ENCODE data around the gene IDH2. TPM values are rescaled to one million over a fixed set of nuclear protein-coding genes. Genes with fewer than 3 reads are reported as not detected.

IDH2 gene
- total and polyA plus RNA-seq, 10 of the 15 experiments (the other 5 are each of a cell fraction or from before 2014, with no cell fraction given): 2.3 to 358 (median 242) TPM

DNA sequence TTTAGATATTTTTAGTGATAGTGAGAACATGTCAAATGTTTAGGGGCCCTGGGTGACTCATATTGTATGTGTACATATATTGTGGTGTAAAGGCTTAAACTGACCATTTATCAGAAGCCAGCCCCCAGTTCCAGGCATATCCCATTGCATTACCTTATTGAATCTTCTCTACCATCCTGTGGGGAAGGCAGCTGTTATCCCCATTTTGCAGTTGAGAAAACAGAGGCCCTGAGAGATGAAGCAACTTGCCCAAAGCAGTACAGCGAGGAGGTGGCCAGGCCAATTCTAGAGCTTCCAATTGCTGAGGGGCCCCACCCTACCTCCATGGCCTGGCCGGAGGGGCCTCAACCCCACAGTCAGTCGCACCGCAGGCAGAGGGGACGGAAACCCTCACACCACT lies 53.2 kb downstream of the IDH2 start (continued):
- TF ChIP-seq MYB (IDR thresholded peaks at IDR 0.05; ENCODE audit: borderline replicate concordance, low read depth, low read length) (no peak), ZNF384 (IDR thresholded peaks at IDR 0.05; ENCODE audit: borderline replicate concordance, low read depth, low read length) (no peak)
- TF ChIP-seq, protein P1, sequence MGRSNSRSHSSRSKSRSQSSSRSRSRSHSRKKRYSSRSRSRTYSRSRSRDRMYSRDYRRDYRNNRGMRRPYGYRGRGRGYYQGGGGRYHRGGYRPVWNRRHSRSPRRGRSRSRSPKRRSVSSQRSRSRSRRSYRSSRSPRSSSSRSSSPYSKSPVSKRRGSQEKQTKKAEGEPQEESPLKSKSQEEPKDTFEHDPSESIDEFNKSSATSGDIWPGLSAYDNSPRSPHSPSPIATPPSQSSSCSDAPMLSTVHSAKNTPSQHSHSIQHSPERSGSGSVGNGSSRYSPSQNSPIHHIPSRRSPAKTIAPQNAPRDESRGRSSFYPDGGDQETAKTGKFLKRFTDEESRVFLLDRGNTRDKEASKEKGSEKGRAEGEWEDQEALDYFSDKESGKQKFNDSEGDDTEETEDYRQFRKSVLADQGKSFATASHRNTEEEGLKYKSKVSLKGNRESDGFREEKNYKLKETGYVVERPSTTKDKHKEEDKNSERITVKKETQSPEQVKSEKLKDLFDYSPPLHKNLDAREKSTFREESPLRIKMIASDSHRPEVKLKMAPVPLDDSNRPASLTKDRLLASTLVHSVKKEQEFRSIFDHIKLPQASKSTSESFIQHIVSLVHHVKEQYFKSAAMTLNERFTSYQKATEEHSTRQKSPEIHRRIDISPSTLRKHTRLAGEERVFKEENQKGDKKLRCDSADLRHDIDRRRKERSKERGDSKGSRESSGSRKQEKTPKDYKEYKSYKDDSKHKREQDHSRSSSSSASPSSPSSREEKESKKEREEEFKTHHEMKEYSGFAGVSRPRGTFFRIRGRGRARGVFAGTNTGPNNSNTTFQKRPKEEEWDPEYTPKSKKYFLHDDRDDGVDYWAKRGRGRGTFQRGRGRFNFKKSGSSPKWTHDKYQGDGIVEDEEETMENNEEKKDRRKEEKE (IDR thresholded peaks at IDR 0.05): no peak

DNA sequence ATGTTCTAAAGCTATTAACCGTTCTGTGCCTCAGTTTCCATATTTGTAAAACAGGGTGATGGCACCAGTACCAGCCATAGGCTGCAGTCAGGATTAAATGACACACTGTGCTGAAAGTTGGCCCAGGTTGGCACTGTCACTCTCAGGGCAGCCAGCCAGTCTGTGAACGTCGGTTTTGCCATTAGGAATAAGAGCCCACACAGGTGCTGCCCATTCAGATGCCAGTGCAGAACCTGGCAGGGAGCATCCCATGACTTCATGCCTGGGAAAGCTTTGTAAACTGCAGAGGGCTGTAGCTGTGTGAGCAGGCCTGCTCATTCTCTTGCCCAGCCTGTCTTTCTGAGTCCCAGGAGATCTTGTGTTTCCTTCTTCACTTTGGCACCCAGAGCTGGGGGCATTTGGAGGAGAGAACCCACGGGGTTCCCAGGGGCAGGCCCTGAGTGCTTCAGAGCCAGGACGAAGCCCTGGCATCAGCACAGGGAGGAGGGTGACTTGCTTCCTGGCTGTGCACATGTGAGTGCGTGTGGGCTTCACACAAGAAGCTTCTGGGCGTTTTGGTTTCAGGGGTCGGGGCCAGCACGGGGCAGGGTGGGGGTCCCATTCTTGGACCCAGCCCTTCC lies 54.2 kb downstream of the IDH2 start:
- 59% methylated on average over 9 of the region's 9 CpGs for WGBS (ENCODE audit: insufficient coverage, insufficient replicate concordance, low lambda C conversion rate, missing lambda C conversion rate)
- ATAC-seq (no peak), DNase-seq (ENCODE audit: low read depth, low spot score) (no peak), FAIRE-seq (no peak)
- ChIA-PET SMC1A (ENCODE audit: uncharacterized antibody, unreplicated experiment) (interaction anchor here (0.8 to 2.8 kb wide), 7 partner anchors 9 to 44 kb away, joined by 3 to 12 read pairs (median 5); no protein-coding TSS in a partner anchor), POLR2A (interaction anchor here (0.6 kb wide), 2 partner anchors 25 to 664 kb away, joined by 3 to 4 read pairs; no protein-coding TSS in a partner anchor), CTCF (no interaction called here), RAD21 (ENCODE audit: unreplicated experiment) (interaction anchor here (0.8 kb wide), 1 partner anchor 12 kb away, joined by 3 read pairs; no protein-coding TSS in a partner anchor)
- no peaks in the 10 kb centered on the region for H3K27me3 ChIP-seq (replicated peaks in 1 of 2; ENCODE audit: control insufficient read depth in 2 of 2, insufficient read depth in 2 of 2, low read length in 1 of 2)
- H3K79me2 ChIP-seq (ENCODE audit: control insufficient read depth, insufficient read depth, low read length): peaks cover 25% of the 10 kb centered on the region
- no TSS peak for BruUV-seq (replicated peaks)
- H3K27ac ChIP-seq (ENCODE audit: control insufficient read depth, insufficient read depth): no peak overlapping the region
- H3K4me1 ChIP-seq (ENCODE audit: control insufficient read depth, insufficient read depth, low read length): peaks cover 17% of the 10 kb centered on the region
- in situ Hi-C loops (cut with MboI): no loop called here
- intact Hi-C loops (cut with micrococcal nuclease; ENCODE audit: unreplicated experiment): no loop called here
- no peak overlapping the region for H3K9ac ChIP-seq (ENCODE audit: control insufficient read depth, insufficient read depth, low read length)
- no peak overlapping the region for H3K4me3 ChIP-seq
- no peaks in the 10 kb centered on the region for H4K20me1 ChIP-seq (ENCODE audit: control insufficient read depth, insufficient read depth)
- H3K4me2 ChIP-seq (ENCODE audit: control insufficient read depth, insufficient read depth): no peak overlapping the region
- H3K36me3 ChIP-seq (ENCODE audit: control insufficient read depth in 2 of 2, insufficient read depth in 2 of 2, low read length in 1 of 2): peaks cover 2 to 3% of the 10 kb centered on the region in 2 experiments; a peak in 3 of 4 replicates
- no peaks in the 10 kb centered on the region for H3K9me3 ChIP-seq (replicated peaks; ENCODE audit: control insufficient read depth, insufficient read depth, low read length)
- no peak overlapping the region for H2AFZ ChIP-seq (ENCODE audit: control insufficient read depth, low read depth, low read length)
- TF ChIP-seq ZNF217 (IDR thresholded peaks at IDR 0.05) (no peak), MYB (IDR thresholded peaks at IDR 0.05; ENCODE audit: borderline replicate concordance, low read depth, low read length) (no peak), BRCA1 (IDR thresholded peaks at IDR 0.05; ENCODE audit: low read depth, low read length) (no peak), CHD4 (IDR thresholded peaks at IDR 0.05) (no peak), ZSCAN29 (IDR thresholded peaks at IDR 0.05) (no peak), SIN3A (IDR thresholded peaks at IDR 0.05; ENCODE audit: low read depth, low read length) (no peak), TCF12 (IDR thresholded peaks at IDR 0.05; ENCODE audit: low read depth, low read length) (no peak), EGR1 (IDR thresholded peaks at IDR 0.05; ENCODE audit: borderline replicate concordance in 1 of 2, low read depth in 2 of 2, low read length in 2 of 2) (no peak), SUPT20H (IDR thresholded peaks at IDR 0.05; ENCODE audit: borderline replicate concordance, control insufficient read depth, low read depth, low read length) (no peak)
- TF ChIP-seq, protein P2, sequence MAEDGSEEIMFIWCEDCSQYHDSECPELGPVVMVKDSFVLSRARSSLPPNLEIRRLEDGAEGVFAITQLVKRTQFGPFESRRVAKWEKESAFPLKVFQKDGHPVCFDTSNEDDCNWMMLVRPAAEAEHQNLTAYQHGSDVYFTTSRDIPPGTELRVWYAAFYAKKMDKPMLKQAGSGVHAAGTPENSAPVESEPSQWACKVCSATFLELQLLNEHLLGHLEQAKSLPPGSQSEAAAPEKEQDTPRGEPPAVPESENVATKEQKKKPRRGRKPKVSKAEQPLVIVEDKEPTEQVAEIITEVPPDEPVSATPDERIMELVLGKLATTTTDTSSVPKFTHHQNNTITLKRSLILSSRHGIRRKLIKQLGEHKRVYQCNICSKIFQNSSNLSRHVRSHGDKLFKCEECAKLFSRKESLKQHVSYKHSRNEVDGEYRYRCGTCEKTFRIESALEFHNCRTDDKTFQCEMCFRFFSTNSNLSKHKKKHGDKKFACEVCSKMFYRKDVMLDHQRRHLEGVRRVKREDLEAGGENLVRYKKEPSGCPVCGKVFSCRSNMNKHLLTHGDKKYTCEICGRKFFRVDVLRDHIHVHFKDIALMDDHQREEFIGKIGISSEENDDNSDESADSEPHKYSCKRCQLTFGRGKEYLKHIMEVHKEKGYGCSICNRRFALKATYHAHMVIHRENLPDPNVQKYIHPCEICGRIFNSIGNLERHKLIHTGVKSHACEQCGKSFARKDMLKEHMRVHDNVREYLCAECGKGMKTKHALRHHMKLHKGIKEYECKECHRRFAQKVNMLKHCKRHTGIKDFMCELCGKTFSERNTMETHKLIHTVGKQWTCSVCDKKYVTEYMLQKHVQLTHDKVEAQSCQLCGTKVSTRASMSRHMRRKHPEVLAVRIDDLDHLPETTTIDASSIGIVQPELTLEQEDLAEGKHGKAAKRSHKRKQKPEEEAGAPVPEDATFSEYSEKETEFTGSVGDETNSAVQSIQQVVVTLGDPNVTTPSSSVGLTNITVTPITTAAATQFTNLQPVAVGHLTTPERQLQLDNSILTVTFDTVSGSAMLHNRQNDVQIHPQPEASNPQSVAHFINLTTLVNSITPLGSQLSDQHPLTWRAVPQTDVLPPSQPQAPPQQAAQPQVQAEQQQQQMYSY (CRISPR knock-in tag; IDR thresholded peaks at IDR 0.05): no peak
- TF ChIP-seq, protein P1 (IDR thresholded peaks at IDR 0.05): no peak

Data from GM12878 (cell line).